K562 (cell line): ENCODE data around the gene UBE2E1. TPM values are rescaled to one million over a fixed set of nuclear protein-coding genes. Genes with fewer than 3 reads are reported as not detected.
A peak's percentile ranks its signal among the peaks of the same experiment; 100 is the strongest.

Experiments used
- ATAC-seq: fragments of 200-7000 bp; cut with Tn5 transposase; 3 replicates; pipeline ENCODE4 v1.9.1; 2020; ENCODE audit warnings: moderate library complexity
- BruUV-seq: library from RNA; stranded (reverse); fragments of 400-500 nt; replicated peaks from 2 replicates; lab custom pipeline; 2021; lab: Mats Ljungman, UMichigan
- CTCF ChIA-PET: fragments of 300-600 bp; formaldehyde crosslinking; extraction: SDS; loops from one replicate; lab custom pipeline; 2021; ENCODE audit warnings: low intra/inter-chr PET ratio; lab: Yijun Ruan, JAX
- POLR2A ChIA-PET: fragments of 300-600, 350-650 bp; sonication (Branson Sonifier 250); formaldehyde crosslinking; extraction: SDS; loops from one replicate; lab custom pipeline; 2021; ENCODE audit warnings: antibody characterized with exemption, inconsistent platforms; lab: Yijun Ruan, JAX
- DNase-seq, 4 experiments: peaks; one replicate each; pipeline versions ENCODE4 v3.0.0 to v3.0.0-alpha.2; 2011 to 2018; ENCODE audit warnings: low spot score in 3 of 4, mixed read lengths in 3 of 4; ENCODE audit errors: extremely low read depth in 1 of 4
- FAIRE-seq: peaks from 2 replicates; lab custom pipeline; 2011; peaks lifted over from hg19 to GRCh38; lab: Jason Lieb, UNC
- H2AFZ ChIP-seq: 2 replicates; pipeline ENCODE4 v1.6.0; 2011; ENCODE audit warnings: low read depth, low read length, control low read depth, inconsistent platforms
- H3K27ac ChIP-seq: fragments of 200-600 bp; 3 replicates; pipeline ENCODE4 v1.8.0; 2011; ENCODE audit warnings: low read depth, mild to moderate bottlenecking, control low read depth, inconsistent platforms, low read length, moderate library complexity, mixed read lengths; ENCODE audit errors: extremely low read depth
- H3K27me3 ChIP-seq, 2 experiments: fragments of 300-600 bp in 1 of 2; 2 replicates in 1 of 2; 3 replicates in 1 of 2; pipeline versions ENCODE4 v1.6.0 to v1.8.0; 2011; ENCODE audit warnings: inconsistent platforms in 2 of 2, low read length in 2 of 2, mild to moderate bottlenecking in 1 of 2, mixed read lengths in 1 of 2, moderate library complexity in 1 of 2; ENCODE audit not compliant: control insufficient read depth in 2 of 2, insufficient read depth in 2 of 2
- H3K36me3 ChIP-seq: fragments of 300-600 bp; 3 replicates; pipeline ENCODE4 v1.8.0; 2011; ENCODE audit warnings: mild to moderate bottlenecking, low read length, inconsistent platforms; ENCODE audit not compliant: control insufficient read depth, insufficient read depth
- H3K4me1 ChIP-seq, 2 experiments: fragments of 200-600 bp in 1 of 2; replicated peaks in 1 of 2; 2 replicates in 1 of 2; 3 replicates in 1 of 2; pipeline versions ENCODE4 v1.5.1 to v1.8.0; 2011; ENCODE audit warnings: inconsistent platforms in 2 of 2, low read length in 2 of 2, mild to moderate bottlenecking in 1 of 2, mixed read lengths in 1 of 2, moderate library complexity in 1 of 2; ENCODE audit not compliant: control insufficient read depth in 2 of 2, insufficient read depth in 2 of 2
- H3K4me2 ChIP-seq: 2 replicates; pipeline ENCODE4 v1.6.1; 2011; ENCODE audit warnings: low read length, control low read depth, inconsistent platforms, mixed read lengths; ENCODE audit not compliant: insufficient read depth
- H3K4me3 ChIP-seq: fragments of 200-600 bp; sonication (generic), shearing (Covaris generic); 2 replicates; pipeline ENCODE4 v1.5.1; 2016; ENCODE audit warnings: control low read depth, inconsistent platforms
- H3K79me2 ChIP-seq: fragments of 200-600 bp; 3 replicates; pipeline ENCODE4 v1.8.0; 2011; ENCODE audit warnings: low read length, inconsistent platforms; ENCODE audit not compliant: control insufficient read depth, insufficient read depth
- H3K9ac ChIP-seq, 2 experiments: 2 replicates each; pipeline versions ENCODE4 v1.6.0 to v1.6.1; 2011; ENCODE audit warnings: low read depth in 2 of 2, low read length in 2 of 2, control low read depth in 1 of 2, inconsistent platforms in 1 of 2, mild to moderate bottlenecking in 1 of 2, mixed read lengths in 1 of 2; ENCODE audit not compliant: insufficient read depth in 1 of 2
- H3K9me1 ChIP-seq: one replicate; pipeline ENCODE4 v1.6.0; 2011; ENCODE audit warnings: inconsistent platforms, mild to moderate bottlenecking, low read length, moderate library complexity; ENCODE audit not compliant: control insufficient read depth, insufficient read depth
- H3K9me3 ChIP-seq: replicated peaks from 2 replicates; pipeline ENCODE4 v1.5.1; 2011; ENCODE audit warnings: low read depth, low read length, inconsistent platforms; ENCODE audit not compliant: control insufficient read depth, insufficient read depth
- H4K20me1 ChIP-seq: replicated peaks from 2 replicates; pipeline ENCODE4 v1.6.1; 2011; ENCODE audit warnings: low read length, inconsistent platforms, mixed read lengths; ENCODE audit not compliant: control insufficient read depth, insufficient read depth
- ARHGAP35 ChIP-seq: fragments of 450-650 bp; IDR thresholded peaks from 2 replicates; pipeline ENCODE4 v1.6.1; 2018; ENCODE audit not compliant: partially characterized antibody
- BHLHE40 ChIP-seq: IDR thresholded peaks from 2 replicates; pipeline ENCODE4 v1.6.1; 2011; ENCODE audit warnings: low read length, improper control_type of control experiment
- C11orf30 ChIP-seq: fragments of 450-650 bp; IDR thresholded peaks from 2 replicates; pipeline ENCODE4 v1.6.1; 2016; ENCODE audit warnings: low read depth, mild to moderate bottlenecking
- CREB1 ChIP-seq, 2 experiments: sonication (generic) in 1 of 2; formaldehyde crosslinking in 1 of 2; IDR thresholded peaks; 2 replicates each; pipeline versions ENCODE4 v1.6.1 to v1.8.0; 2012 to 2022; ENCODE audit warnings: inconsistent platforms in 1 of 2, mild to moderate bottlenecking in 1 of 2, missing genetic modification reagents in 1 of 2, moderate library complexity in 1 of 2
- DDX20 ChIP-seq: fragments of 450-650 bp; IDR thresholded peaks from 2 replicates; pipeline ENCODE4 v1.6.1; 2016; ENCODE audit warnings: missing genetic modification characterization, low read depth, mild to moderate bottlenecking, missing compliant biosample characterization, moderate library complexity
- FOS ChIP-seq: IDR thresholded peaks from 3 replicates; pipeline ENCODE4 v1.6.1; 2011; ENCODE audit not compliant: insufficient read length; ENCODE audit errors: extremely low read depth
- HDAC6 ChIP-seq: IDR thresholded peaks from 2 replicates; pipeline ENCODE4 v1.6.1; 2012; ENCODE audit warnings: low read depth, mild to moderate bottlenecking, control low read depth, inconsistent platforms, low read length, moderate library complexity
- MAFF ChIP-seq: IDR thresholded peaks from 2 replicates; pipeline ENCODE4 v1.6.1; 2012; ENCODE audit warnings: low read length, improper control_type of control experiment
- MAFG ChIP-seq: fragments of 450-650 bp; conservative IDR thresholded peaks from 2 replicates; pipeline ENCODE4 v1.6.1; 2016; ENCODE audit warnings: missing genetic modification characterization, missing compliant biosample characterization
- MCM7 ChIP-seq, 2 experiments: fragments of 450-650 bp; IDR thresholded peaks; 2 replicates each; pipeline ENCODE4 v1.6.1; 2016 to 2018
- MEF2A ChIP-seq: IDR thresholded peaks from 2 replicates; pipeline ENCODE4 v1.6.1; 2011; ENCODE audit warnings: low read depth, mild to moderate bottlenecking, low read length, moderate library complexity; ENCODE audit not compliant: control insufficient read depth
- MEF2D ChIP-seq: conservative IDR thresholded peaks from 2 replicates; pipeline ENCODE4 v1.6.1; 2016; ENCODE audit warnings: low read depth, missing genetic modification characterization, missing compliant biosample characterization
- NR2C1 ChIP-seq, 2 experiments: fragments of 450-650 bp; IDR thresholded peaks; 2 replicates each; pipeline ENCODE4 v1.6.1; 2017; ENCODE audit warnings: mild to moderate bottlenecking in 2 of 2, antibody characterized with exemption in 1 of 2, inconsistent platforms in 1 of 2, missing compliant biosample characterization in 1 of 2, missing genetic modification characterization in 1 of 2
- NR4A1 ChIP-seq, 2 experiments: fragments of 250-450 bp in 1 of 2; fragments of 450-650 bp in 1 of 2; sonication (Bioruptor Pico) in 1 of 2; IDR thresholded peaks; 2 replicates each; pipeline versions ENCODE4 v1.4.0 to v1.6.1; 2016 to 2020; ENCODE audit warnings: mild to moderate bottlenecking in 2 of 2, missing compliant biosample characterization in 1 of 2, missing genetic modification characterization in 1 of 2, moderate library complexity in 1 of 2
- POU5F1 ChIP-seq: fragments of 150-350 bp; IDR thresholded peaks from 2 replicates; pipeline ENCODE4 v1.6.1; 2014; ENCODE audit warnings: borderline replicate concordance, low read length, low read depth, mild to moderate bottlenecking; ENCODE audit not compliant: partially characterized antibody
- RFX1 ChIP-seq: fragments of 450-650 bp; IDR thresholded peaks from 2 replicates; pipeline ENCODE4 v1.6.1; 2016; ENCODE audit warnings: mild to moderate bottlenecking, moderate library complexity
- SMAD2 ChIP-seq: fragments of 150-350 bp; IDR thresholded peaks from 2 replicates; pipeline ENCODE4 v1.6.1; 2014; ENCODE audit warnings: low read depth, mild to moderate bottlenecking, low read length
- TAF1 ChIP-seq: IDR thresholded peaks from 2 replicates; pipeline ENCODE4 v1.6.1; 2011; ENCODE audit warnings: mild to moderate bottlenecking, low read length, moderate library complexity; ENCODE audit not compliant: insufficient read depth, control insufficient read depth, severe bottlenecking; ENCODE audit errors: extremely low read depth
- ZFP36 ChIP-seq: fragments of 150-350 bp; IDR thresholded peaks from 2 replicates; pipeline ENCODE4 v1.6.1; 2018; ENCODE audit warnings: low read length, low read depth; ENCODE audit not compliant: partially characterized antibody
- ZKSCAN8 ChIP-seq: fragments of 200-800 bp; sonication (Bioruptor generic); IDR thresholded peaks from 2 replicates; pipeline ENCODE4 v1.6.1; 2016; ENCODE audit warnings: missing genetic modification characterization, missing compliant biosample characterization
- ZNF316 ChIP-seq: fragments of 450-650 bp; IDR thresholded peaks from 2 replicates; pipeline ENCODE4 v1.6.1; 2016
- ZSCAN29 ChIP-seq: fragments of 450-650 bp; IDR thresholded peaks from 2 replicates; pipeline ENCODE4 v1.6.1; 2017
- in situ Hi-C: fragments of 300-500 bp; cut with MboI; formaldehyde crosslinking; loops from 4 replicates; pipeline ENCODE4 v1.15.0; 2018; ENCODE audit warnings: inconsistent platforms, mixed read lengths
- intact Hi-C: fragments of 100-400 bp; cut with micrococcal nuclease; formaldehyde crosslinking; loops from 2 replicates; pipeline ENCODE4 v1.14.2; 2022
- polyA plus RNA-seq, 8 experiments: library from polyadenylated mRNA; depleted of rRNA in 4 of 8; stranded (reverse) in 5 of 8; unstranded in 3 of 8; fragments of >200 nt; fragmentation: Nextera tagmentation in 2 of 8; fragmentation: Illumina TruSeq in 1 of 8; extraction: Ambion mirVana in 2 of 8; extraction: Trizol in 1 of 8; gene quantifications; 2 replicates each; pipeline versions ENCODE4 v1.2.1 to v1.2.3, GENCODE V29; 2011 to 2014; ENCODE audit warnings: inconsistent platforms in 1 of 8, missing spikeins in 1 of 8
- total RNA-seq, 7 experiments: library from RNA; depleted of rRNA in 6 of 7; stranded (reverse); fragments of >200 nt in 6 of 7; fragmentation: Illumina TruSeq in 2 of 7; extraction: Trizol in 2 of 7; gene quantifications; 2 replicates each; pipeline versions ENCODE4 v1.2.1 to v1.2.3, GENCODE V29; 2011 to 2021; ENCODE audit warnings: low replicate concordance in 1 of 7
- TF ChIP-seq, protein P1 (sequence below): fragments of 250-450 bp; sonication (Bioruptor Pico); IDR thresholded peaks from 2 replicates; pipeline ENCODE4 v1.8.0; 2021; ENCODE audit warnings: moderate library complexity, mild to moderate bottlenecking, inconsistent platforms
- TF ChIP-seq, protein P2 (sequence below): fragments of 250-450 bp; sonication (Bioruptor Pico); IDR thresholded peaks from 2 replicates; pipeline ENCODE4 v1.6.1; 2021; ENCODE audit warnings: mild to moderate bottlenecking

The UBE2E1 gene
- total and polyA plus RNA-seq, 9 of the 15 experiments (the other 6 are each of a cell fraction or from before 2014, with no cell fraction given): 54.4 to 294 (median 165) TPM

DNA sequence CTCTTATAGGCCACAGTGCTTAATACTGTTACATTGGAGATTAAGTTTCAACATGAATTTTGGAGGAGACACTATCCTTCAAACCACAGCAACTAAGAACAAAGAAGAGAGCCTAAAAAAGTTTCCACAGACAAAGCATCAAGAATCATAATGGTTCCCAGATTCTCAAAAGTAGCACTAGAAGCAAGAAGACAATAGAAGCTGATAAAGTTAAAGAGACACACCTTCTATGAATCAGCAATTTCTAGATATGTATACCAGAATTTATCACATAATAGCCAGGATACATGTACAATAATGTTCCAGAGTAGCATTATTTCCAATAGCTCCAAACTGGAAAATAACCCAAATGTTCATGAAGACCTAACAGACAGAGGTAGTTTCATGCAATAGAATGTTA, 98.8 kb downstream of the UBE2E1 start:
- peaks cover 2 to 11% of the 10 kb centered on the region in 2 experiments; a peak in 3 of 5 replicates for H3K4me1 ChIP-seq
- DNase-seq: no peak
- H3K36me3 ChIP-seq: peaks cover 38% of the 10 kb centered on the region
- H2AFZ ChIP-seq: no peak overlapping the region
- H3K4me3 ChIP-seq: no peak overlapping the region
- BruUV-seq: no TSS peak
- no peak overlapping the region; the same call in 2 of the 3 replicates for H3K27ac ChIP-seq
- H4K20me1 ChIP-seq: no peaks in the 10 kb centered on the region
- no peaks in the 10 kb centered on the region for H3K79me2 ChIP-seq
- no peak for ATAC-seq
- H3K9me1 ChIP-seq: no peaks in the 10 kb centered on the region
- intact Hi-C loops: no loop called here
- no peak overlapping the region for H3K9ac ChIP-seq
- in situ Hi-C loops: no loop called here
- H3K9me3 ChIP-seq: 0 out of 2 replicates have a peak, but pooled peaks cover 4% of the 10 kb centered on the region
- POLR2A ChIA-PET: interaction anchor here (1.0 to 7.2 kb wide), 4 partner anchors 10 to 13 kb away, joined by 4 to 71 read pairs (median 5); partner anchors contain the start of genes NKIRAS1 and RPL15
- H3K27me3 ChIP-seq: no peaks in the 10 kb centered on the region
- FAIRE-seq: no peak
- no peak overlapping the region for H3K4me2 ChIP-seq
- CTCF ChIA-PET: no interaction called here
- TF ChIP-seq CREB1 (IDR thresholded peaks at IDR 0.05) (no peak), CREB1 (CRISPR knock-in tag; IDR thresholded peaks at IDR 0.05) (no peak), FOS (no peak), HDAC6 (no peak), TAF1 (no peak), DDX20 (tag) (no peak), NR4A1 (CRISPR knock-in tag; IDR thresholded peaks at IDR 0.05) (no peak), NR4A1 (tag; IDR thresholded peaks at IDR 0.05) (no peak), C11orf30 (peak; percentile 80), MAFG (tag) (peak; percentile 89), ZFP36 (no peak), MEF2A (no peak), SMAD2 (no peak), ZKSCAN8 (CRISPR knock-in tag) (no peak), MEF2D (no peak), RFX1 (no peak), MCM7 (IDR thresholded peaks at IDR 0.05) (no peak), BHLHE40 (no peak), MAFF (peak; percentile 54; the same call in 1 of the 2 replicates), ARHGAP35 (no peak), ZSCAN29 (no peak), ZNF316 (peak; percentile 88), NR2C1 (IDR thresholded peaks at IDR 0.05) (no peak), NR2C1 (tag; IDR thresholded peaks at IDR 0.05) (no peak), POU5F1 (no peak)
- TF ChIP-seq, protein P1, sequence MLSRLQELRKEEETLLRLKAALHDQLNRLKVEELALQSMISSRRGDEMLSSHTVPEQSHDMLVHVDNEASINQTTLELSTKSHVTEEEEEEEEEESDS (CRISPR knock-in tag): no peak
- TF ChIP-seq, protein P2, sequence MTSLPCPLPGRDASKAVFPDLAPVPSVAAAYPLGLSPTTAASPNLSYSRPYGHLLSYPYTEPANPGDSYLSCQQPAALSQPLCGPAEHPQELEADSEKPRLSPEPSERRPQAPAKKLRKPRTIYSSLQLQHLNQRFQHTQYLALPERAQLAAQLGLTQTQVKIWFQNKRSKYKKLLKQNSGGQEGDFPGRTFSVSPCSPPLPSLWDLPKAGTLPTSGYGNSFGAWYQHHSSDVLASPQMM: no peak
